ENCODE results near the gene ARF1.
"Not testable (repeated sequence)": the region's sequence is repeated elsewhere in the genome, so short reads cannot be mapped to it uniquely, and the experiment has no call there.

Gene ARF1

GRCh38 chr1:228104526-228105269, 22.2 kb downstream of the ARF1 start:
- DNase-seq, result no peak

- no peak for DNase-seq
Measured at GRCh38 chr1:228105270-228105995, 22.9 kb downstream of the ARF1 start.

- no peak for DNase-seq
Measured at GRCh38 chr1:228105996-228106799, 23.7 kb downstream of the ARF1 start.

- no peak for DNase-seq
Measured at GRCh38 chr1:228106800-228107054, 24.2 kb downstream of the ARF1 start.

- no peak for DNase-seq
Measured at GRCh38 chr1:228107636-228108035, 25.1 kb downstream of the ARF1 start.

- no peak for DNase-seq
Measured at GRCh38 chr1:228108055-228108690, 25.7 kb downstream of the ARF1 start.

- no peak for DNase-seq
Measured at GRCh38 chr1:228108742-228109072, 26.2 kb downstream of the ARF1 start.

- peak; percentile 98 for DNase-seq
Measured at GRCh38 chr1:228109073-228109961, 26.8 kb downstream of the ARF1 start, which contains the start of gene MRPL55. TSS of gene MRPL55 (minus strand) at chr1:228109299. CDS start at chr1:228108260, 1,039 bp downstream.

- DNase-seq, result no peak
Measured at GRCh38 chr1:228109962-228110488, 27.5 kb downstream of the ARF1 start.

GRCh38 chr1:228110556-228110955, 28.0 kb downstream of the ARF1 start:
- DNase-seq, result no peak

GRCh38 chr1:228111315-228111714, 28.8 kb downstream of the ARF1 start:
- DNase-seq, result not testable (repeated sequence)

GRCh38 chr1:228112167-228112566, 29.7 kb downstream of the ARF1 start:
- no peak for DNase-seq

GRCh38 chr1:228112617-228113016, 30.1 kb downstream of the ARF1 start:
- DNase-seq, result no peak

GRCh38 chr1:228114827-228115226, 32.3 kb downstream of the ARF1 start:
- no peak for DNase-seq

GRCh38 chr1:228117335-228117734, 34.8 kb downstream of the ARF1 start:
- no peak for DNase-seq

GRCh38 chr1:228118040-228118439, 35.5 kb downstream of the ARF1 start:
- DNase-seq, result no peak

- no peak for DNase-seq
Measured at GRCh38 chr1:228120351-228120750, 37.8 kb downstream of the ARF1 start.

- no peak for DNase-seq
Measured at GRCh38 chr1:228120857-228121489, 38.5 kb downstream of the ARF1 start.

GRCh38 chr1:228122921-228123441, 40.5 kb downstream of the ARF1 start:
- no peak for DNase-seq

- DNase-seq, result no peak
Measured at GRCh38 chr1:228123505-228123904, 41.0 kb downstream of the ARF1 start.

- DNase-seq, result no peak
Measured at GRCh38 chr1:228125185-228125584, 42.7 kb downstream of the ARF1 start.

Measured in activated CD4-positive, alpha-beta T cell treated with anti-CD3 and anti-CD28 coated beads, Interleukin-10, Interleukin-2, amounts not matched to agents 100 ng/mL and 50 ng/mL, durations not matched to agents 16 hours and 8 hours (primary cell).